T-helper 1 cell treated with Interleukin-12 subunit alpha and Interleukin-12 subunit beta and Interleukin-4 antibody, amounts not matched to agents 30 μg/mL and 1 μg/mL, for 36 hours (primary cell): Measurements from ENCODE around the gene CENPX.

Experiments used
- H3K27ac Mint-ChIP-seq: one replicate; pipeline ENCODE4 v1.8.0; 2021; ENCODE audit warnings: mild to moderate bottlenecking, mixed read lengths
- H3K27me3 Mint-ChIP-seq: one replicate; pipeline ENCODE4 v1.8.0; 2021; ENCODE audit warnings: low read depth, mixed read lengths
- H3K36me3 Mint-ChIP-seq: one replicate; pipeline ENCODE4 v1.8.0; 2021; ENCODE audit warnings: low read depth, mixed read lengths
- H3K4me1 Mint-ChIP-seq: one replicate; pipeline ENCODE4 v1.8.0; 2021; ENCODE audit warnings: low read depth, mixed read lengths
- H3K4me3 Mint-ChIP-seq: one replicate; pipeline ENCODE4 v1.8.0; 2021; ENCODE audit warnings: mild to moderate bottlenecking, moderate library complexity, mixed read lengths
- H3K9me3 Mint-ChIP-seq: one replicate; pipeline ENCODE4 v1.8.0; 2021; ENCODE audit warnings: mixed read lengths

Gene CENPX

GRCh38 chr17:82022310-82022980, at the start of gene CENPX:
CENPX (minus strand) TSS chr17:82022878; CDS start chr17:82022861, 17 bp downstream.
- no peaks in the 10 kb centered on the region for H3K9me3 Mint-ChIP-seq
- H3K4me3 Mint-ChIP-seq, result peak within 1 kb of the TSS; percentile 82
- H3K27me3 Mint-ChIP-seq, result no peaks in the 10 kb centered on the region
- peaks cover 15% of the 10 kb centered on the region for H3K4me1 Mint-ChIP-seq
- peak within 1 kb of the TSS; percentile 59 for H3K27ac Mint-ChIP-seq
- peaks cover 3% of the 10 kb centered on the region for H3K36me3 Mint-ChIP-seq

DNA sequence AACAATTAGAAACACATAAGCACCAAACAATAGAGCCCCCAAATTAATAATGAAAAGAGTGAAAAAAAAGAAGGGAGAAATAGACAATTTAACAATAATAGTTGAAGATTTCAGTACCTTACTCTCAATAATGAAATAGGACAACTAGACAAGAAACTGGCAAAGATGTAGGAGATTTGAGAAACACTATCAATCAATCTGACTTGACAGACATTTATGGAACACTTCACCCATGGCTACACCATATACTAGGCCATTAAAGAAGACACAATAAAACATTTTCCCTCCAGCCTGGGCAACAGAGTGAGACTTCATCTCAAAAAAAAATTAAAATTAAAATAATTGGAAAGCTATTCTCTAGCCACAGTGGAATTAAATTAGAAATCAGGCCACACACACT, 47.9 kb upstream of the CENPX start:
- H3K27me3 Mint-ChIP-seq, result peaks cover 5% of the 10 kb centered on the region
- no peaks in the 10 kb centered on the region for H3K9me3 Mint-ChIP-seq
- H3K27ac Mint-ChIP-seq, result no peak overlapping the region
- no peak overlapping the region for H3K4me3 Mint-ChIP-seq
- H3K4me1 Mint-ChIP-seq, result peaks cover 4% of the 10 kb centered on the region
- H3K36me3 Mint-ChIP-seq, result peaks cover 1% of the 10 kb centered on the region

DNA sequence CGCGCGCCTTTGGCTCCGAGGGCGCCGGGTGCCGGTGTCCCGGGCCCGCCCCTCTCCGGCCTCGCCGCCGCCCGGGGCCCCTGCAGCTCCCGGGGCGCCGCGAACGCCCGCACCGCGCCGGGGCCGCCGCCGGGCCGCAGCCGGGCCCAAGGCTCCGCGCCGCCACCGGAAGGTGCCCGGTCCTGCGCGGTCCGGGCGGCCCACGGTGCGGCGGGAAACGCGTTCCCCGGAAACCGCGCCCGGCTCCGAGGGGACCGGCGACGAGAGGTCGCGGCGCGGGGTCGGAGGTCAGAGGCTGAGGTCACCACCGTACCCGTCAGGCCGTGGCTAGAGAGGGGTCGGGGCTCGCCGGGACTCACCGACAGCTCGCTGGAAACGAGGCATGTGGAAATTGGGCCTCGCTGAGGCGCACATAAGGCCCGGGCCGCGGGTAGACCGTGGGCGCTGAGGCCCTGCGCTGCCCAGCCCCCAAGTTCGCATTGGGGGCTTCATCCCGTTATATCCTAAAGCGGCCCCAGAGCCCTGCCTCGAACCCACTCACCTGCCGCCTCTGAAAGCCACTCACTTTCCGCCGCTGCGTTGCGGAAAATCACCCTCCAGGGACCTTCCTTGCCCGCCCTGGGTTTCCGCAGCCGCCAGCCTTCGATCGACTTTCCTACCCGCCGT, 43.1 kb upstream of the CENPX start, which contains the start of gene DUS1L:
Gene DUS1L (minus strand): TSS at position 167 of the 666 bp plus-strand sequence. CDS start 745 bp downstream, outside the sequence.
- Mint-ChIP-seq H3K27me3 (no peaks in the 10 kb centered on the region), H3K4me1 (peaks cover 6% of the 10 kb centered on the region), H3K27ac (peak within 1 kb of the TSS; percentile 81), H3K4me3 (peak within 1 kb of the TSS; percentile 87), H3K9me3 (no peaks in the 10 kb centered on the region), H3K36me3 (peaks cover 1% of the 10 kb centered on the region)

- peaks cover 1% of the 10 kb centered on the region for H3K36me3 Mint-ChIP-seq
- no peaks in the 10 kb centered on the region for H3K9me3 Mint-ChIP-seq
- H3K27ac Mint-ChIP-seq, result no peak overlapping the region
- H3K4me3 Mint-ChIP-seq, result peak overlapping the region; percentile 61
- no peaks in the 10 kb centered on the region for H3K27me3 Mint-ChIP-seq
- H3K4me1 Mint-ChIP-seq, result peaks cover 6% of the 10 kb centered on the region
Observed at GRCh38 chr17:82065193-82065637, 42.5 kb upstream of the CENPX start.

DNA sequence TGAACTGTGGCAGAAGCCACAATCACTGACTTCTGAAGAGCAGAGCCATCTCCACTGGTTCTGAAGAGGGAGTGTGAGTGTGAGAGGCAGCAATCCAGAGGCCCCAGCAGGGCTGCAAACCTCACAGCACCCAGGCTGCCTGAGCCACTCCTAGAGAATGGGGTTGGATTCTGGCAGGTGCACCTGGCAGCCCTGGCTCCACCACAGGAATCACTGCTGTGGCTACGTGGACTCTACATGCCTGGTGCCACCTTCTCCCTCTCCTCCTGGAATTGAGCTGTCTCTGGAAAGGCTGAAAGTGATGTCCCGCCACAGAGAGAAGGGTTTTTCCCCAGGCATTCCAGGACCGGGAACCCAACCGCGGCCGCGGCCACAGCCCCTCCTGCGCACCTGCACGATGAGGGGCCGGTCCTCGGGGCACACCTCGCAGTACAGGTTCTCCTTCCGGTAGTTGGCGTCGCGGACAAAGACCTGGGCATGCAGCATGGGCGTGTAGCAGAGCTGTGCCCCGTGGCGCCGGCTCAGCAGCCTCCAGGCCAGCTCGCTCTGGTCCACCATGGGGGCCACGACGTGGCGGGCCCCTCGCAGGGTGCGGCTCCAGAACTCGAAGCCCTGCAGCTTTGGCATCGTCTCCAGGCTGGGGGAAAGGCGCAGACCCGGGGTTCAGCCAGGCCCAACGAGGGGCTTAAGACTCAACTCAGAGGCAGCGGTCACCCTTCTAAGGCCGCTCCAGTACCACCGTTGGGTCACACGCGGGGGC, 41.9 kb upstream of the CENPX start:
- Mint-ChIP-seq H3K27me3 (no peaks in the 10 kb centered on the region), H3K27ac (peak overlapping the region; percentile 20), H3K4me1 (peaks cover 6% of the 10 kb centered on the region)

DNA sequence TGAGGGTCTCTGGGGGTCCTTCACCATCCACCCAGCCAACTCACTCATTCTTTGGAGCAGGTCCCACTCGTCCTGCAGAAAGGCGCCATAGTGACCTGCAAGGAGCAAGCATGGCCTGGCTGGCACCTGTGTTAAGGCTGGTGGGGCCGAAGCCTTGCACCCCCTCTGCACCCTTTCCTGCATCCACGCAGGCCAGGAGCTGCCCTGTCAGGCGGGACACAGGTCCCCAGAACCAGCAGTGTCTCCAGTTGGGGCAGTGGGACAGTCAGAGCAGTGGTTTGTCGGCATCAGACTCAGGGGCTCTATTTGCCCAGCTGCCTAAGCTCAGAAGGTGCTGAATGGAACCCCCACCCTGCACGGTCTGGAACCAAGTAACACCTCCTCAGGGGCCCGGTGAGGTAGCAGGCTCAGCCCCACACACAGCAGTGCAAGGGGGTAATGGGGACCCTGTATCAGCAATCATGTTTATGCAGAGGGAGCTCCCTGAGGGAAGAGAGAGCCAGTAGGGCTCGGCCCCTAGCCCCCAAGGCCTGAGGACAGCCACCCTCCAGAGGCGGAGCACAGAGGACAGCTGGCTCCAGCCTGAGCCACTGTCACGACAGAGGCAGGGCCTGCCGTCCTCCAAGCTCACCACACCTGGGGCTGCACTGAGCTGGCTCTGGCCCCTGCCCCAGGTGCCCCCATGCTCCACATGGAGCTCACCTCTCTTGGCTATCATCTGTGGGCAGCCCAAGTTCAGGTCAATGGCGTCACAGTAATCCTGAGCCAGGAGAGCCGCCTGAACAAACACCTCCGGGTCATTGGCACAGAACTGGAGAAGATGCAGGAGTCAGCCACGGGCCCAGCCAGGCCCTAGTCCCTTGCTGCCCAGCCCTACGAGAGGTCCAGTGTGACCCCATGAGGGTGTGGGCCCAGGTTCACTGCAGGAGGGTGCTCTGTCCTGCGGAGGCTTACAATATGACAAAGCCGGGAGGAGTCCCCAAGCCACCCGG, 41.0 kb upstream of the CENPX start:
- no peaks in the 10 kb centered on the region for H3K27me3 Mint-ChIP-seq
- H3K9me3 Mint-ChIP-seq, result no peaks in the 10 kb centered on the region
- peaks cover 1% of the 10 kb centered on the region for H3K36me3 Mint-ChIP-seq
- H3K4me1 Mint-ChIP-seq, result peaks cover 6% of the 10 kb centered on the region
- H3K27ac Mint-ChIP-seq, result peak overlapping the region; percentile 20
- H3K4me3 Mint-ChIP-seq, result peak overlapping the region; percentile 61

More for the DNA sequence above, 41.9 kb upstream of the CENPX start:
- Mint-ChIP-seq H3K4me3 (peak overlapping the region; percentile 61), H3K36me3 (peaks cover 1% of the 10 kb centered on the region), H3K9me3 (no peaks in the 10 kb centered on the region)

DNA sequence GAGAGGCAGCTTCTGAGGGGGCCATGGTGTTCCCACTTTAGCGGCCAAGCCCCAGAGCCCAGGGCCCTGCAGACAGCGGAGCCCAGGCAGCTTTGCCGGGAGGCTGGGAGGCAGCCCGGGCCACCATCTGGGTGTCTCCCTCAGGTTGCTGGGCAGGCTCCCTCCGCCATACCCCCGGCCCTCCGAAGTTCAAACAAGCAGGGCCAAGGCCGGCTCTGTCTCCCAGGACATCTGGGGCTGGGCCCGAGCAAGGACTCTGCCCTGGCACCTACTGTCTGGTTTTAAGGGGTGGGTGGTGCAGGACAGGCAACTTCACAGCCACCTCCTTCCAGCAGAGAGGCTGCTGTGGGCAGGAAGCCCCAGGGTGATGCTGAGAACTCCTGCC, 40.3 kb upstream of the CENPX start:
- H3K27me3 Mint-ChIP-seq, result no peaks in the 10 kb centered on the region
- H3K27ac Mint-ChIP-seq, result no peak overlapping the region
- H3K4me3 Mint-ChIP-seq, result no peak overlapping the region
- no peaks in the 10 kb centered on the region for H3K9me3 Mint-ChIP-seq
- peaks cover 6% of the 10 kb centered on the region for H3K4me1 Mint-ChIP-seq
- peaks cover 2% of the 10 kb centered on the region for H3K36me3 Mint-ChIP-seq

DNA sequence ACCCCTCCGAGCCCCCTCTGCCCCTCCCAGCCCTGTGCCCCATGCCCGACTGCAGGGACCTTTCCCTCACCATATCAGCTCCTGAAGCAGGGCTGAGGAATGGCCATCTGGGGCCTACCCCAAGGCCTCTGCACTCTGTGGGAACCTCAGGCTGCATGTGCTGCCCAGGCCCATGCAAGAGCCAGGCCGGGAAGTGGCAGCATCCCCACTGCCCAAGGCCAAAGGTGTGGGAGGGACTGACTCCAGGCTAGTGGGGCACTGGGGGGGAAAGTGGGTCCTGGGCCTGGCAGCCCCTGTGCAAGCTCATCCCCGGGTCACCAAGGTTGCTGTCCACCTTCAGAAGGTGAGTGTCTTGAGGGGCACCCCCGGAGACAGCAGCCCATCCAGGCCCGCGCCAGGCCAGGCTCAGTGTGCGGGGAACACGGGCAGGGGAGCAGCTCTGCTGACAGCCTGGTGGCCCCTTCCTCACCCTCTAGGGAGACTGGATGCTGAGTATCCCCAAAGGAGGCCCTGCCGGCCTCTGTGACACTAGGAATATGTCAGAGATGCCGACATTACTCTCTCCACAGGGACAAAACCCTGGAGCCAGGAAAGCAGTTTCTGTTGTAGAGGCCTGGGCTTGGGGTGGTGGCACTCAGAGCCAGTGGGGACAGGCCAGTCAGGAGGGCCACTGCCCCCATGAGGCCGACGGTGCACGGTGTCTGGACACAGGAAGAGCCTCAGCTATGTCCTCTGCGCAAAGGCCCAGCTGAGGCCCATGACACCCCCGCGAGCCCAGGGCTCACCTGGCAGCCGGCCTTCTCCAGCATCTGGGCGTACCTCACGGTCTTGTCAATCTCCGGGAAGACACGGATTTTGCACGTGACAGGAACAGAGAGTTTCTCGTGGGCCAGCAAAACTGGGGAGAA, 39.7 kb upstream of the CENPX start:
- H3K27ac Mint-ChIP-seq, result no peak overlapping the region
- peaks cover 5% of the 10 kb centered on the region for H3K36me3 Mint-ChIP-seq
- no peaks in the 10 kb centered on the region for H3K27me3 Mint-ChIP-seq
- H3K9me3 Mint-ChIP-seq, result no peaks in the 10 kb centered on the region
- no peak overlapping the region for H3K4me3 Mint-ChIP-seq
- peaks cover 6% of the 10 kb centered on the region for H3K4me1 Mint-ChIP-seq

GRCh38 chr17:82061047-82061925, 38.6 kb upstream of the CENPX start:
- no peaks in the 10 kb centered on the region for H3K9me3 Mint-ChIP-seq
- H3K27me3 Mint-ChIP-seq, result no peaks in the 10 kb centered on the region
- no peak overlapping the region for H3K27ac Mint-ChIP-seq
- H3K36me3 Mint-ChIP-seq, result peaks cover 5% of the 10 kb centered on the region
- no peak overlapping the region for H3K4me3 Mint-ChIP-seq
- H3K4me1 Mint-ChIP-seq, result peaks cover 5% of the 10 kb centered on the region

DNA sequence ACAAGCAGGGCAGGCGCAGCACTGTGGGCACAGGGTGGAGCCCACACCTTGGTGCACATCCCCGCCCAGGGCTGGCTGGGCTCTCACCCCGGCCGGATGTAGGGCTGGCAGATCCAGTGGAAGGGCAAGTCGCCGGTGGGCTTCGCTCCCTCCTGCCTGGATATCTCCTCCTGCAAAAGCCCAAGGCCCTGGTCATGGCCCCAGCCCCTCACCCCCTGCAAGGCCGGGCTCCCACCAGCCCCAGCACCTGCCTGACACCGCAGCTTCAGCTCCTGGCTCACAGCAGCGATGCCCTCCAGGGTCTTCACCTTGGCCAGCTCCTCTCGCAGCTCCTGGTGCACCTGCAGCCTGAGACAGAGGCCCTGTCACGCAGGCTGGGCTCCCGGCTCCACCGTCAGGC, 37.9 kb upstream of the CENPX start:
- no peaks in the 10 kb centered on the region for H3K9me3 Mint-ChIP-seq
- peaks cover 3% of the 10 kb centered on the region for H3K4me1 Mint-ChIP-seq
- no peaks in the 10 kb centered on the region for H3K27me3 Mint-ChIP-seq
- H3K4me3 Mint-ChIP-seq, result no peak overlapping the region
- peaks cover 3% of the 10 kb centered on the region for H3K36me3 Mint-ChIP-seq
- no peak overlapping the region for H3K27ac Mint-ChIP-seq

- H3K4me3 Mint-ChIP-seq, result no peak overlapping the region
- peaks cover 3% of the 10 kb centered on the region for H3K4me1 Mint-ChIP-seq
- peaks cover 3% of the 10 kb centered on the region for H3K36me3 Mint-ChIP-seq
- H3K27ac Mint-ChIP-seq, result no peak overlapping the region
- H3K27me3 Mint-ChIP-seq, result no peaks in the 10 kb centered on the region
- H3K9me3 Mint-ChIP-seq, result no peaks in the 10 kb centered on the region
Observed at GRCh38 chr17:82060001-82060380, 37.3 kb upstream of the CENPX start.

- no peaks in the 10 kb centered on the region for H3K9me3 Mint-ChIP-seq
- H3K27ac Mint-ChIP-seq, result no peak overlapping the region
- no peaks in the 10 kb centered on the region for H3K27me3 Mint-ChIP-seq
- H3K4me3 Mint-ChIP-seq, result no peak overlapping the region
- peaks cover 3% of the 10 kb centered on the region for H3K36me3 Mint-ChIP-seq
- H3K4me1 Mint-ChIP-seq, result peaks cover 3% of the 10 kb centered on the region
Observed at GRCh38 chr17:82059272-82060000, 36.8 kb upstream of the CENPX start.
